ENCODE results near the gene ATP6V1B1. TPM values are rescaled to one million over a fixed set of nuclear protein-coding genes. Genes with fewer than 3 reads are reported as not detected.

Gene ATP6V1B1
- total RNA-seq, 4 donors from 2014 or later, result 0.46 TPM; not detected in 3

DNA sequence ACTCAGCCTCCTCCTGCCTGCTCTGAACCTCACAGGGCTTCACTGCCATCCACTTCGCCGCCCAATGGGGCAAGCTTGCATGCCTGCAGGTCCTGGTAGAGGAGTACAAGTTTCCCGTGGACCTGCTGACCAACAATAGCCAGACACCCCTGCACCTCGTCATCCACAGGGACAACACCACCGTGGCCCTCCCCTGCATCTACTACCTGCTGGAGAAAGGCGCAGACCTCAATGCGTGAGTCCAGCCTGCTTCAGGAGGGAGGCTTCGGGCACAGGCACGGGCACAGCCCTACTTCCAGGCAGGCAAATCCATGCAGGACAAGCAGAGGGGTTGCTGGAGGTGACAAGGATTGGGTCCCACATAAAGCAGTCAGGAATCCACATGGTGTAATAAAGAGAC, 43.9 kb downstream of the ATP6V1B1 start:
- Histone ChIP-seq H3K9me3 (no peaks in the 10 kb centered on the region), H3K27me3 (no peaks in the 10 kb centered on the region), H3K4me3 (no peak overlapping the region), H3K36me3 (peaks cover 0 to 21% of the 10 kb centered on the region in 2 donors), H3K4me1 (peaks cover 0 to 33% (median 4%) of the 10 kb centered on the region in 3 donors), H3K27ac (peak overlapping the region in 3 of 4 donors; percentile 91 to 95 (median 91))
- 82 to 100% methylated on average over 2 to 5 of the region's 9 CpGs for WGBS, 2 donors (ENCODE audit: low coverage in 1 of 2)
- no peak for ATAC-seq
- TF ChIP-seq EP300 (IDR thresholded peaks at IDR 0.05) (no peak), POLR2AphosphoS5 (IDR thresholded peaks at IDR 0.05) (no peak), POLR2A (IDR thresholded peaks at IDR 0.05) (no peak)
- TF ChIP-seq, protein P1, sequence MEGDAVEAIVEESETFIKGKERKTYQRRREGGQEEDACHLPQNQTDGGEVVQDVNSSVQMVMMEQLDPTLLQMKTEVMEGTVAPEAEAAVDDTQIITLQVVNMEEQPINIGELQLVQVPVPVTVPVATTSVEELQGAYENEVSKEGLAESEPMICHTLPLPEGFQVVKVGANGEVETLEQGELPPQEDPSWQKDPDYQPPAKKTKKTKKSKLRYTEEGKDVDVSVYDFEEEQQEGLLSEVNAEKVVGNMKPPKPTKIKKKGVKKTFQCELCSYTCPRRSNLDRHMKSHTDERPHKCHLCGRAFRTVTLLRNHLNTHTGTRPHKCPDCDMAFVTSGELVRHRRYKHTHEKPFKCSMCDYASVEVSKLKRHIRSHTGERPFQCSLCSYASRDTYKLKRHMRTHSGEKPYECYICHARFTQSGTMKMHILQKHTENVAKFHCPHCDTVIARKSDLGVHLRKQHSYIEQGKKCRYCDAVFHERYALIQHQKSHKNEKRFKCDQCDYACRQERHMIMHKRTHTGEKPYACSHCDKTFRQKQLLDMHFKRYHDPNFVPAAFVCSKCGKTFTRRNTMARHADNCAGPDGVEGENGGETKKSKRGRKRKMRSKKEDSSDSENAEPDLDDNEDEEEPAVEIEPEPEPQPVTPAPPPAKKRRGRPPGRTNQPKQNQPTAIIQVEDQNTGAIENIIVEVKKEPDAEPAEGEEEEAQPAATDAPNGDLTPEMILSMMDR (IDR thresholded peaks at IDR 0.05), result no peak

DNA sequence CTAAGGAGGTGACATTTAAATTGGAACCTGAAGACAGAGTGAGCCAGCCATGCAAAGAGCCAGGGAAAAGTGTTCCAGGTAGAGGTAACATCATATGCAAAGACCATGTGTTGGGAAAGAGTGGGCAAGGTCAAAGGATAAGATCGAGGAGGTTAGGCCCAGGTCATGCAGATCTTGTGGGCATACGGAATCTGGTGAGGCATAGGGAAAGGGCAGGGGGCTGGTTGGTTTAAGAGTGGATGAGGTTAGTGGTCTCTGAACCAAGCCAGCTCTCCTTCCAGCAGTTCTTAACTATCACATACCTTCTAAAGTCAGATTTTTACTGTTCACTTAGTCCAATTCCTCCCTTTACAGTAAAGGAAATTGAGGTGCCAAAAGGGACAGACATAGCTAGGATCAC, 45.7 kb downstream of the ATP6V1B1 start:
- Histone ChIP-seq H3K27me3 (no peaks in the 10 kb centered on the region), H3K27ac (no peak overlapping the region), H3K4me3 (no peak overlapping the region), H3K36me3 (peaks cover 0 to 32% of the 10 kb centered on the region in 2 donors), H3K9me3 (no peaks in the 10 kb centered on the region), H3K4me1 (peaks cover 0 to 37% (median 3%) of the 10 kb centered on the region in 3 donors)
- no peak for ATAC-seq
- TF ChIP-seq, protein P1 (IDR thresholded peaks at IDR 0.05), result no peak
- no peak for TF ChIP-seq EP300 (IDR thresholded peaks at IDR 0.05)
- no peak for TF ChIP-seq POLR2AphosphoS5 (IDR thresholded peaks at IDR 0.05)
- TF ChIP-seq POLR2A (IDR thresholded peaks at IDR 0.05), result no peak
- 78 to 95% methylated on average over 2 of the region's 2 CpGs for WGBS, 2 donors (ENCODE audit: low coverage in 1 of 2)

DNA sequence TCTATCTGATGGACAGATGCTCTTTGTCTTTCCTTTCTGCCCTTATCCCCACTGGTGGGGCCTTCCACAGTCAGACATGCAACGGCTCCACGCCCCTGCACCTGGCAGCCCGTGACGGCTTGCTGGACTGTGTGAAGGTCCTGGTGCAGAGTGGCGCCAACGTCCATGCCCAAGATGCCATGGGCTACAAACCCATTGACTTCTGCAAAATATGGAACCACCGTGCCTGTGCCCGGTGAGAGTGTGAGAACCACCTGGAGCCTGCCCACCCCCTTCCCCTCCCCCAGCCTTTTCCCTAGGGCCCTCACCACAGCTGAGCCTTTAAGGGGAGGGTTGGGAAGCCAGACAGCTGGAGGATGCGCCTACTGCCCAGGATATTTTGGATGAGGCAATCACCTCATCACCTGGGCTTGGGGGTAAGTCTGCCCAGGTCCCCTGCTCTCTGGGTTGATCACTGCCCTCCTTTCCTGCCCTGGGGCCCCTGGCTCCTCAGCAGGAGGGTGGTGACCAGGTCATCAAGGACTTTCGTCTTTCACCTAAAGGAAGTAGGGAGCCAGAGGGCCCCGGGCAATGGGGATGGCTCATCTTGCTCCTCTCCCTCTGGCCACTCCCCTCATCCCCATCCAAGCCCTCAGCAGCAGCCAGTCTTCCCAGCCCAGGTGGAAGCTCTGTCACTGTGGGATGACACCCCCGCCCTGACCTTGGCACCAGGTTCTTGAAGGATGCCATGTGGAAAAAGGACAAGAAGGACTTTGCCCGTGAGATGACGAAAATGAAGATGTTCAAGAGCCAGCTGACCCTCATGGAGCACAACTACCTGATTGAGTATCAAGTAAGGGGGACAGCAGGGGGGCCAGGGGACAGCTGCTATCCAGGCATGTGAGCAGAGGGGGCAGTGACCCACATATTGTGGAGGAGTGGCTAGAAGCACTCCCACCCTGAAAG, 46.4 kb downstream of the ATP6V1B1 start:
- ATAC-seq, result no peak
- TF ChIP-seq POLR2A (IDR thresholded peaks at IDR 0.05), result no peak
- TF ChIP-seq, protein P1 (IDR thresholded peaks at IDR 0.05), result no peak
- no peak for TF ChIP-seq EP300 (IDR thresholded peaks at IDR 0.05)
- no peak for TF ChIP-seq POLR2AphosphoS5 (IDR thresholded peaks at IDR 0.05)

DNA sequence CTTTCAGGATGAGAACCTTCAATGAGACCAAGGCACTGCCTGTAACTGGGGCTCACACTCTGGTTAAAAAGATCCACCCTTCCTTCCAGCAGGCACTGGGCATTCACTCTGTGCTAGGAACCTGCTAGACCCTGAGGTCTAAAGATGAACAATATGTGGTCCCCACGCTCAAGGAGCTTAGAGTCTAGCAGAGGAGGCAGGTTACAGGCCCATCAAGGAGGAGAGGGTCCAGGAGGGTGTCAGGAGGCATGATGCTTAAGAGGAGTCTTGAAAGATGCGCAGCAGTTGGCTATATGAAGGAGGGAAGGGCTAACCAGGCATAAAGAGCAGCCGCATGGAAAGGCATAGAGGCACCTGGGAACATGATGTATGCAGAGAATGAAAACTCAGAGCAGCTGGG, 47.3 kb downstream of the ATP6V1B1 start:
- H3K9me3 ChIP-seq, result no peaks in the 10 kb centered on the region
- no peak overlapping the region for H3K4me3 ChIP-seq
- no peak overlapping the region for H3K27ac ChIP-seq
- no peak for TF ChIP-seq POLR2AphosphoS5 (IDR thresholded peaks at IDR 0.05)
- no peak for TF ChIP-seq POLR2A (IDR thresholded peaks at IDR 0.05)
- TF ChIP-seq EP300 (IDR thresholded peaks at IDR 0.05), result no peak
- TF ChIP-seq, protein P1 (IDR thresholded peaks at IDR 0.05), result no peak
- no peak for ATAC-seq
- 90 to 94% methylated on average over 2 of the region's 3 CpGs for WGBS, 2 donors (ENCODE audit: low coverage in 1 of 2)
- peaks cover 0 to 29% (median 0%) of the 10 kb centered on the region in 3 donors for H3K4me1 ChIP-seq
- peaks cover 0 to 48% of the 10 kb centered on the region in 2 donors for H3K36me3 ChIP-seq
- H3K27me3 ChIP-seq, result no peaks in the 10 kb centered on the region

More for the DNA sequence above, 46.4 kb downstream of the ATP6V1B1 start:
- Histone ChIP-seq H3K27ac (no peak overlapping the region), H3K27me3 (no peaks in the 10 kb centered on the region), H3K4me1 (peaks cover 0 to 33% (median 0%) of the 10 kb centered on the region in 3 donors), H3K36me3 (peaks cover 0 to 39% of the 10 kb centered on the region in 2 donors), H3K9me3 (no peaks in the 10 kb centered on the region), H3K4me3 (no peak overlapping the region)
- WGBS, 2 donors (ENCODE audit: low coverage in 1 of 2), result 65 to 85% methylated on average over 2 to 7 of the region's 14 CpGs
